Astrocyte (in vitro differentiated cells and primary cell): ENCODE data around the gene PRRC1. TPM values are rescaled to one million over a fixed set of nuclear protein-coding genes. Genes with fewer than 3 reads are reported as not detected.

ENCODE experiments used
- DNase-seq: peaks from one replicate; pipeline ENCODE4 v3.0.0-alpha.2; 2010; ENCODE audit warnings: low read depth
- FAIRE-seq: peaks from 2 replicates; lab custom pipeline; 2011; peaks lifted over from hg19 to GRCh38; lab: Jason Lieb, UNC
- H2AFZ ChIP-seq: 2 replicates; pipeline ENCODE4 v1.6.0; 2012; ENCODE audit warnings: low read depth, low read length, inconsistent platforms
- H3K27ac ChIP-seq: 2 replicates; pipeline ENCODE4 v1.5.1; 2011; ENCODE audit warnings: low read depth, low read length, inconsistent platforms
- H3K27me3 ChIP-seq: 2 replicates; pipeline ENCODE4 v1.6.0; 2011; ENCODE audit warnings: low read length, inconsistent platforms; ENCODE audit not compliant: insufficient read depth
- H3K36me3 ChIP-seq: 2 replicates; pipeline ENCODE4 v1.5.1; 2011; ENCODE audit warnings: low read length, inconsistent platforms; ENCODE audit not compliant: insufficient read depth
- H3K4me1 ChIP-seq: 2 replicates; pipeline ENCODE4 v1.5.1; 2011; ENCODE audit warnings: low read length, inconsistent platforms; ENCODE audit not compliant: insufficient read depth
- H3K4me2 ChIP-seq: 2 replicates; pipeline ENCODE4 v1.6.0; 2012; ENCODE audit warnings: low read length, inconsistent platforms
- H3K4me3 ChIP-seq: 2 replicates; pipeline ENCODE4 v1.5.1; 2011; ENCODE audit warnings: low read depth, mild to moderate bottlenecking, low read length, inconsistent platforms; ENCODE audit not compliant: insufficient read depth
- H3K79me2 ChIP-seq: 2 replicates; pipeline ENCODE4 v1.6.0; 2012; ENCODE audit warnings: mild to moderate bottlenecking, low read length, inconsistent platforms; ENCODE audit not compliant: insufficient read depth
- H3K9ac ChIP-seq: 2 replicates; pipeline ENCODE4 v1.6.0; 2012; ENCODE audit warnings: mild to moderate bottlenecking, low read length, inconsistent platforms
- H3K9me3 ChIP-seq: 2 replicates; pipeline ENCODE4 v1.5.1; 2012; ENCODE audit warnings: low read depth, mild to moderate bottlenecking, low read length, inconsistent platforms; ENCODE audit not compliant: insufficient read depth
- H4K20me1 ChIP-seq: 2 replicates; pipeline ENCODE4 v1.6.0; 2012; ENCODE audit warnings: low read length, inconsistent platforms; ENCODE audit not compliant: insufficient read depth
- H3K27ac Mint-ChIP-seq: one replicate; pipeline ENCODE4 v1.8.0; 2021; ENCODE audit warnings: mild to moderate bottlenecking, mixed read lengths; ENCODE audit not compliant: unreplicated experiment
- H3K27me3 Mint-ChIP-seq: one replicate; pipeline ENCODE4 v1.8.0; 2021; ENCODE audit warnings: low read depth, mixed read lengths; ENCODE audit not compliant: unreplicated experiment
- H3K36me3 Mint-ChIP-seq: one replicate; pipeline ENCODE4 v1.8.0; 2021; ENCODE audit warnings: low read depth, mixed read lengths; ENCODE audit not compliant: unreplicated experiment
- H3K4me1 Mint-ChIP-seq: one replicate; pipeline ENCODE4 v1.8.0; 2021; ENCODE audit warnings: low read depth, mixed read lengths; ENCODE audit not compliant: unreplicated experiment
- H3K4me3 Mint-ChIP-seq: one replicate; pipeline ENCODE4 v1.8.0; 2021; ENCODE audit warnings: mild to moderate bottlenecking, moderate library complexity, mixed read lengths; ENCODE audit not compliant: unreplicated experiment
- H3K9me3 Mint-ChIP-seq: one replicate; pipeline ENCODE4 v1.8.0; 2021; ENCODE audit warnings: mild to moderate bottlenecking, mixed read lengths; ENCODE audit not compliant: unreplicated experiment
- EZH2 ChIP-seq: IDR thresholded peaks from 2 replicates; pipeline ENCODE4 v1.6.1; 2012; ENCODE audit warnings: mild to moderate bottlenecking, low read length, inconsistent platforms; ENCODE audit not compliant: insufficient read depth
- total RNA-seq: library from RNA; stranded (reverse); gene quantifications from 2 replicates; pipeline ENCODE4 v1.2.1, GENCODE V29; 2021
- TF ChIP-seq, protein P1 (sequence below): IDR thresholded peaks from 2 replicates; pipeline ENCODE4 v1.5.1; 2011; ENCODE audit warnings: low read depth, mild to moderate bottlenecking, inconsistent platforms, low read length, moderate library complexity; ENCODE audit not compliant: insufficient read depth

Gene PRRC1
- total RNA-seq, 1 donor from 2014 or later = 131 TPM

DNA sequence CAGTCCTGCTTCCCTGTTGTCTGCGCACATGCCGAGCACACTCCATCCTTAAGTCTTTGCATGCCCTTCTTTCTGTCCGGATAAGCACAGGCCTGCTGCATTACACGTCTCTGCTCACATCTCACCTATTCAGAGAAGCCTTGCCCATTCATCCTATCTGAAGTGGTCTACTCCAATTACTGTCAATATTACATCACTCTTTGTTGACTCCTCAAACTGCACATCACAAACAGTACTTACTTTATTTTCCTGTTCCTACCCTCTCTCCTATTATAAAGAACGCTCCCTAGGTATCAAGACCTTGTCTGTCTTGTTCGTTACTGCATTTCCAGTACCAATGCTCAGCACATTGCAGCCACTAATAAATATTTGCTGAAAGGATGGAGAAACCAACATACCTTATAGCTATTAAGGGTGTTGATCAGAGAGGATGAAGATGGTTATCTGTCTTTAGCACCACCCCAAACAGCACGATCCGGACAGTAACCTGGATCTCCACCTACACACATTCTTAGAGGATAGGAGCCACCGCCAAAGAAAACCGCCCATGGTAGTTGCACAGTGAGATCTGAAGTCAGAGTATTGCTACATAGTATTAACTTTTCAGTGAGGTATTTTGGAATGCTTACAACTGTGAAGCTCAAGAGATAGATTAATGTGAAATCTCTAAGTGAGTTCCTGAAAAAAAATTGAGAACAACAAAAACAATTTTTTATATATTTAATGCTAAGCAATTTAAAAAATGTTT lies 1.6 kb upstream of the PRRC1 start:
- Histone ChIP-seq H3K27ac (no peak overlapping the region), H3K9ac (no peak overlapping the region), H3K4me1 (peaks cover 6% of the 10 kb centered on the region), H3K27me3 (no peaks in the 10 kb centered on the region), H3K9me3 (peaks cover 5% of the 10 kb centered on the region), H4K20me1 (peaks cover 24% of the 10 kb centered on the region), H3K4me2 (no peak overlapping the region), H3K36me3 (peaks cover 5% of the 10 kb centered on the region), H3K4me3 (no peak overlapping the region), H2AFZ (no peak overlapping the region), H3K79me2 (peaks cover 34% of the 10 kb centered on the region)
- H3K4me1 Mint-ChIP-seq = peaks cover 10% of the 10 kb centered on the region
- no peak for DNase-seq
- peaks cover 5% of the 10 kb centered on the region for H3K36me3 Mint-ChIP-seq
- no peaks in the 10 kb centered on the region for H3K27me3 Mint-ChIP-seq
- no peak overlapping the region for H3K27ac Mint-ChIP-seq
- H3K4me3 Mint-ChIP-seq = peak overlapping the region; percentile 24
- peaks cover 2% of the 10 kb centered on the region for H3K9me3 Mint-ChIP-seq
- TF ChIP-seq EZH2 = no peak
- TF ChIP-seq, protein P1, sequence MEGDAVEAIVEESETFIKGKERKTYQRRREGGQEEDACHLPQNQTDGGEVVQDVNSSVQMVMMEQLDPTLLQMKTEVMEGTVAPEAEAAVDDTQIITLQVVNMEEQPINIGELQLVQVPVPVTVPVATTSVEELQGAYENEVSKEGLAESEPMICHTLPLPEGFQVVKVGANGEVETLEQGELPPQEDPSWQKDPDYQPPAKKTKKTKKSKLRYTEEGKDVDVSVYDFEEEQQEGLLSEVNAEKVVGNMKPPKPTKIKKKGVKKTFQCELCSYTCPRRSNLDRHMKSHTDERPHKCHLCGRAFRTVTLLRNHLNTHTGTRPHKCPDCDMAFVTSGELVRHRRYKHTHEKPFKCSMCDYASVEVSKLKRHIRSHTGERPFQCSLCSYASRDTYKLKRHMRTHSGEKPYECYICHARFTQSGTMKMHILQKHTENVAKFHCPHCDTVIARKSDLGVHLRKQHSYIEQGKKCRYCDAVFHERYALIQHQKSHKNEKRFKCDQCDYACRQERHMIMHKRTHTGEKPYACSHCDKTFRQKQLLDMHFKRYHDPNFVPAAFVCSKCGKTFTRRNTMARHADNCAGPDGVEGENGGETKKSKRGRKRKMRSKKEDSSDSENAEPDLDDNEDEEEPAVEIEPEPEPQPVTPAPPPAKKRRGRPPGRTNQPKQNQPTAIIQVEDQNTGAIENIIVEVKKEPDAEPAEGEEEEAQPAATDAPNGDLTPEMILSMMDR = no peak
- no peak for FAIRE-seq

DNA sequence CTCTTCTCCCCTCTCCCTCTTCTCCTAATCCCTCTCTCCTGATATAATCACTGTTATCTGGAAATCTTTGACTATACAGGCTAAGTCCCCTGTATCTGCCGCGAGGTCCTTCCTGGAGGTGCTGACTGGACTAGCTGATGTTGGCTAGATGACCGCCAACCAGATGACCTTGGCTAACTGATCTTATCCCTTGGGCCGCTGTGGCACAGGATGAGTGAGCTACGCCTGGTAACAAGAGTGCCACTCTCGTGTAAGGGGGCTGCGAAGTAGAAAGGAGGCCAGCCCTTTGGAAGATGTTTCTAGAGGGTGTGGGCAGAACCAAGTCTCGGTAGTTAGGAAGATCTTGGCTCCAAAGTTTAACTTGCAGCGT lies 345 bp upstream of the PRRC1 start:
- H3K27me3 ChIP-seq = no peaks in the 10 kb centered on the region
- peaks cover 8% of the 10 kb centered on the region for H3K36me3 ChIP-seq
- peak overlapping the region; percentile 80 for H3K4me3 Mint-ChIP-seq
- peaks cover 13% of the 10 kb centered on the region for H3K4me1 Mint-ChIP-seq
- H3K4me3 ChIP-seq = peak overlapping the region; percentile 90
- H4K20me1 ChIP-seq = peaks cover 35% of the 10 kb centered on the region
- TF ChIP-seq, protein P1 = no peak
- TF ChIP-seq EZH2 = no peak
- peaks cover 5% of the 10 kb centered on the region for H3K9me3 ChIP-seq
- peak overlapping the region; percentile 93 for H2AFZ ChIP-seq
- H3K4me2 ChIP-seq = peak overlapping the region; percentile 88
- H3K27ac Mint-ChIP-seq = peak overlapping the region; percentile 54
- FAIRE-seq = no peak
- H3K4me1 ChIP-seq = peaks cover 6% of the 10 kb centered on the region
- H3K9ac ChIP-seq = peak overlapping the region; percentile 99
- H3K27me3 Mint-ChIP-seq = no peaks in the 10 kb centered on the region
- H3K27ac ChIP-seq = peak overlapping the region; percentile 27
- peaks cover 46% of the 10 kb centered on the region for H3K79me2 ChIP-seq
- peak; percentile 43 for DNase-seq
- H3K9me3 Mint-ChIP-seq = peaks cover 6% of the 10 kb centered on the region
- H3K36me3 Mint-ChIP-seq = peaks cover 14% of the 10 kb centered on the region

- TF ChIP-seq EZH2 = no peak
- TF ChIP-seq, protein P1 = no peak
- Histone ChIP-seq H4K20me1 (peaks cover 46% of the 10 kb centered on the region), H3K4me2 (peak overlapping the region; percentile 88), H3K27ac (peak overlapping the region; percentile 92), H3K79me2 (peaks cover 58% of the 10 kb centered on the region), H3K9me3 (peaks cover 5% of the 10 kb centered on the region), H2AFZ (peak overlapping the region; percentile 85), H3K36me3 (peaks cover 8% of the 10 kb centered on the region), H3K27me3 (no peaks in the 10 kb centered on the region), H3K4me3 (peak overlapping the region; percentile 90), H3K4me1 (peaks cover 6% of the 10 kb centered on the region), H3K9ac (peak overlapping the region; percentile 99)
- peaks cover 16% of the 10 kb centered on the region for H3K36me3 Mint-ChIP-seq
- H3K27me3 Mint-ChIP-seq = no peaks in the 10 kb centered on the region
- H3K9me3 Mint-ChIP-seq = peaks cover 6% of the 10 kb centered on the region
- FAIRE-seq (no peak), DNase-seq (peak; percentile 70)
- H3K4me3 Mint-ChIP-seq = peak overlapping the region; percentile 95
- peak overlapping the region; percentile 89 for H3K27ac Mint-ChIP-seq
- H3K4me1 Mint-ChIP-seq = peaks cover 13% of the 10 kb centered on the region
Observed at GRCh38 chr5:127518319-127518621, 830 bp downstream of the PRRC1 start.
